ENCODE results near the gene FAM13A. TPM values are rescaled to one million over a fixed set of nuclear protein-coding genes. Genes with fewer than 3 reads are reported as not detected.

Gene FAM13A
- total RNA-seq, 1 donor from 2014 or later = 2.7 TPM

- no peaks in the 10 kb centered on the region for H3K36me3 Mint-ChIP-seq (ENCODE audit: low read depth)
- CTCF ChIA-PET = no interaction called here
- POLR2A ChIA-PET = no interaction called here
- H3K27me3 Mint-ChIP-seq = no peaks in the 10 kb centered on the region
- H3K4me3 Mint-ChIP-seq = no peak overlapping the region
- H3K9me3 Mint-ChIP-seq = no peaks in the 10 kb centered on the region
- no peaks in the 10 kb centered on the region for H3K4me1 Mint-ChIP-seq
- H3K27ac Mint-ChIP-seq = no peak overlapping the region
- ATAC-seq (ENCODE audit: low read depth) = no peak
- intact Hi-C loops (cut with micrococcal nuclease) = no loop called here
- DNase-seq = no peak
- no peak for TF ChIP-seq CTCF (IDR thresholded peaks at IDR 0.05)
These were observed 104.9 kb downstream of the FAM13A start for GRCh38 chr4:88952081-88952480.

- Mint-ChIP-seq H3K27me3 (no peaks in the 10 kb centered on the region), H3K4me3 (no peak overlapping the region), H3K27ac (no peak overlapping the region), H3K4me1 (no peaks in the 10 kb centered on the region), H3K36me3 (ENCODE audit: low read depth) (no peaks in the 10 kb centered on the region), H3K9me3 (no peaks in the 10 kb centered on the region)
- CTCF ChIA-PET = no interaction called here
- POLR2A ChIA-PET = no interaction called here
- no peak for DNase-seq
- TF ChIP-seq CTCF (IDR thresholded peaks at IDR 0.05) = no peak
- ATAC-seq (ENCODE audit: low read depth) = no peak
- intact Hi-C loops (cut with micrococcal nuclease) = no loop called here
These were observed 107.4 kb downstream of the FAM13A start for GRCh38 chr4:88949605-88950004.

DNA sequence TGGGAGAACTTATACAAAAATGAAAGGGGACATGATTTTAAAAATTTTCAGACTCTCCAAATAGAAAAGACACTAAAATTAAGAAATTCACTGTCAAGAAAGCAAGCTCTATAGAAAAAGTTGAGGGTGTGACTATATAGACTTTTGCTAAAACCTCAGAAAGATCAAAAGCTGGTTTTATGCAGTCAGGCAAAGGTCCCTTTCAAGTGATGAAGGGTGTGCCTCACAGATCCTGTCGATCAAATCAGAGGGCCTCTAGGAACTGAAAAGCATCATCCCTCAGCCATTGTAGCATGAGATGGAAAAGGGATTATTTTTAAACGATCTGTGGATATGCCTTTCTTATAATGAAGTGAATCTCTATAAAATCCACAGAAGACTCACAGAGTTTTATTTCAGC lies 116.5 kb downstream of the FAM13A start:
- Mint-ChIP-seq H3K27me3 (no peaks in the 10 kb centered on the region), H3K4me1 (no peaks in the 10 kb centered on the region), H3K27ac (no peak overlapping the region), H3K9me3 (no peaks in the 10 kb centered on the region), H3K4me3 (no peak overlapping the region), H3K36me3 (ENCODE audit: low read depth) (no peaks in the 10 kb centered on the region)
- DNase-seq = no peak
- ChIA-PET CTCF (no interaction called here), POLR2A (no interaction called here)
- TF ChIP-seq CTCF (IDR thresholded peaks at IDR 0.05) = no peak
- no peak for ATAC-seq (ENCODE audit: low read depth)
- intact Hi-C loops (cut with micrococcal nuclease) = no loop called here

DNA sequence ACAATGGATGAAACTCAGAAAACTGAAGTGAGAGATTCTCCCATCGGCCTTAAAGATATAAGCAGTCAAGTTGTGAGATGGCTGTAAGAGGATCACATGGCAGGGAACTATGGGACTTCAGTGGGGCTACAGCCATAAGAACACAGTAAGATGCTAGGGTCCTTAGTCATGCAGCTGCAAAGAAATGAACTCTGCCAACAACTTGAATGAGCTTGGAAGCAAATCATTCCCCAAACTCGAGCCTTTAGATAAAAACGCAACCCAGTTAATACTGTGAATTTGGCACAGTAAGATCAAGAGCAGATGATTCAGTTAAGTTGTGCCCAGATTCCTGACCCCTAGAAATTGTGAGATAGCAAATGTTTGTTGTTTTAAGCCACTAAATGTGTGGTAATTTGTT lies 117.3 kb downstream of the FAM13A start:
- no peaks in the 10 kb centered on the region for H3K27me3 Mint-ChIP-seq
- intact Hi-C loops (cut with micrococcal nuclease) = no loop called here
- ATAC-seq (ENCODE audit: low read depth) (no peak), DNase-seq (no peak)
- no peaks in the 10 kb centered on the region for H3K9me3 Mint-ChIP-seq
- no peaks in the 10 kb centered on the region for H3K36me3 Mint-ChIP-seq (ENCODE audit: low read depth)
- no peaks in the 10 kb centered on the region for H3K4me1 Mint-ChIP-seq
- H3K4me3 Mint-ChIP-seq = no peak overlapping the region
- no peak overlapping the region for H3K27ac Mint-ChIP-seq
- ChIA-PET POLR2A (no interaction called here), CTCF (no interaction called here)
- no peak for TF ChIP-seq CTCF (IDR thresholded peaks at IDR 0.05)

- H3K27ac Mint-ChIP-seq = no peak overlapping the region
- no peaks in the 10 kb centered on the region for H3K4me1 Mint-ChIP-seq
- H3K27me3 Mint-ChIP-seq = no peaks in the 10 kb centered on the region
- ChIA-PET POLR2A (no interaction called here), CTCF (no interaction called here)
- intact Hi-C loops (cut with micrococcal nuclease) = no loop called here
- DNase-seq (no peak), ATAC-seq (ENCODE audit: low read depth) (no peak)
- TF ChIP-seq CTCF (IDR thresholded peaks at IDR 0.05) = no peak
- H3K36me3 Mint-ChIP-seq (ENCODE audit: low read depth) = no peaks in the 10 kb centered on the region
- no peaks in the 10 kb centered on the region for H3K9me3 Mint-ChIP-seq
- H3K4me3 Mint-ChIP-seq = no peak overlapping the region
These were observed 118.8 kb downstream of the FAM13A start for GRCh38 chr4:88938138-88938537.

All from activated B cell treated with CpG ODN at 0.5 μM for 24 hours (primary cell).